NB4 (cell line): ENCODE results near the gene FERMT1.
A peak's percentile ranks its signal among the peaks of the same experiment; 100 is the strongest.

Experiments
- DNase-seq: peaks from one replicate; pipeline ENCODE4 v3.0.0; 2010; ENCODE audit warnings: low read depth
- H3K4me3 ChIP-seq: one replicate; pipeline ENCODE4 v1.5.1; 2011; ENCODE audit warnings: mild to moderate bottlenecking, low read depth, low read length, moderate library complexity
- MYC ChIP-seq: IDR thresholded peaks from 2 replicates; pipeline ENCODE4 v1.6.1; 2011; ENCODE audit warnings: low read depth, low read length
- POLR2A ChIP-seq: IDR thresholded peaks from 2 replicates; pipeline ENCODE4 v1.6.1; 2011; ENCODE audit warnings: mild to moderate bottlenecking; ENCODE audit not compliant: insufficient read length; ENCODE audit errors: extremely low read depth
- TF ChIP-seq, protein P1 (sequence below): IDR thresholded peaks from 2 replicates; pipeline ENCODE4 v1.6.1; 2011; ENCODE audit warnings: low read depth, low read length
- TF ChIP-seq, protein P2 (sequence below): IDR thresholded peaks from one replicate; pipeline ENCODE4 v1.5.1; 2012; ENCODE audit warnings: low read depth, low read length

Gene FERMT1

DNA sequence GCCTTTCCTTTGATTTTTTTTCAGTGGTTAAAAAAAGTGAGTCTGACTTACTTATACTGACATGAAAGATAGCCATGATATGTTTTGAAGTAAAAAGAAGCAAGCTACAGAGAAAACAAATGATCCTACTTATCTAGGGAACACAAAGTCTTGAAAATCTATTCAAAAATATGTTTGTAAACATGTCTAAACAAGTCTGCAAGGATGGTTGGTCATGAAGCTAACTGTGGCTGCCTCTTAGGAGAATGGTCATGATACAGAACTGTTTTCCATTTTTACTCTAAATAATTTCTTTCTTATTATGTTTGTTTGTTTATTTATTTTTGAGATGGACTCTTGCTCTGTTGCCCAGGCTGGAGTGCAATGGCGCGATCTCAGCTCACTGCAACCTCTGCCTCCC lies 21.5 kb downstream of the FERMT1 start:
- TF ChIP-seq POLR2A (no peak), MYC (no peak)
- TF ChIP-seq, protein P1, sequence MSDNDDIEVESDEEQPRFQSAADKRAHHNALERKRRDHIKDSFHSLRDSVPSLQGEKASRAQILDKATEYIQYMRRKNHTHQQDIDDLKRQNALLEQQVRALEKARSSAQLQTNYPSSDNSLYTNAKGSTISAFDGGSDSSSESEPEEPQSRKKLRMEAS: no peak
- TF ChIP-seq, protein P2, sequence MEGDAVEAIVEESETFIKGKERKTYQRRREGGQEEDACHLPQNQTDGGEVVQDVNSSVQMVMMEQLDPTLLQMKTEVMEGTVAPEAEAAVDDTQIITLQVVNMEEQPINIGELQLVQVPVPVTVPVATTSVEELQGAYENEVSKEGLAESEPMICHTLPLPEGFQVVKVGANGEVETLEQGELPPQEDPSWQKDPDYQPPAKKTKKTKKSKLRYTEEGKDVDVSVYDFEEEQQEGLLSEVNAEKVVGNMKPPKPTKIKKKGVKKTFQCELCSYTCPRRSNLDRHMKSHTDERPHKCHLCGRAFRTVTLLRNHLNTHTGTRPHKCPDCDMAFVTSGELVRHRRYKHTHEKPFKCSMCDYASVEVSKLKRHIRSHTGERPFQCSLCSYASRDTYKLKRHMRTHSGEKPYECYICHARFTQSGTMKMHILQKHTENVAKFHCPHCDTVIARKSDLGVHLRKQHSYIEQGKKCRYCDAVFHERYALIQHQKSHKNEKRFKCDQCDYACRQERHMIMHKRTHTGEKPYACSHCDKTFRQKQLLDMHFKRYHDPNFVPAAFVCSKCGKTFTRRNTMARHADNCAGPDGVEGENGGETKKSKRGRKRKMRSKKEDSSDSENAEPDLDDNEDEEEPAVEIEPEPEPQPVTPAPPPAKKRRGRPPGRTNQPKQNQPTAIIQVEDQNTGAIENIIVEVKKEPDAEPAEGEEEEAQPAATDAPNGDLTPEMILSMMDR: no peak
- no peak for DNase-seq
- H3K4me3 ChIP-seq: no peak overlapping the region

DNA sequence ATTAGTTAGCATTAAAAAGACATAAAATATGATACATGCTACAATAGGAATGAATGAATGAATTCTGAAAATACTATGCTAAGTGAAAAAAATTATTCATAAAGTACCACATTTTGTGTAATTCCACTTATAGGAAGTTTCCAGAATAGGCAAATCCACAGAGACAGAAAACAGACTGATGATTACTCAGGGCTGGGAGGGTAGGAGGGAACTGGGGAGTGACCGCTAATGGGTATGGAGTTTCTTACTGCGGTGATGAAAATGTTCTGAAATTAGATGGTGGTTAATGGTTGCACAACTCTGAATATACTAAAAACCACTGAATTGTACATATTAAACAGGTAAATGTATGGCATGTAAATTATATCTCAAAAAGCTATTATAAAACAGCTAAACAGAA lies 22.6 kb downstream of the FERMT1 start:
- H3K4me3 ChIP-seq: no peak overlapping the region
- TF ChIP-seq POLR2A: no peak
- TF ChIP-seq MYC: no peak
- TF ChIP-seq, protein P1: no peak
- TF ChIP-seq, protein P2: no peak
- DNase-seq: peak; percentile 33

DNA sequence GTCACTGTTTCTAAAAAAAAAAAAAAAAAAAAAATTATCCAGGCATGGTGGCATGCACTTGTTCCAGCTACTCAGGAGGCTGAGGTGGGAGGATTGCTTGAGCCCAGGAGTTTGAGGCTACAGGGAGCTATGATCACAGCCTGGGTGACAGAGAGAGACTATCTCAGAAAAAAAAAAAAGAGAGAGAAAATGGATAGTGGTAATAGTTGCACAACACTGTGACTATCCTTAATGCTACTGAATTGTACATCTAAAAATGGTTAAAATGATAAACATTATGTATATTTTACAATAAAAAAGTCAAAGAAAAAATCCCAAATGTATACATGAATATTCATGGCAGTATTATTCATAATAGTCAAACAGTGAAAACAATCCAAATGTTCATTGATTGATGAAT lies 23.0 kb downstream of the FERMT1 start:
- TF ChIP-seq, protein P1: no peak
- TF ChIP-seq, protein P2: no peak
- no peak for DNase-seq
- H3K4me3 ChIP-seq: no peak overlapping the region

DNA sequence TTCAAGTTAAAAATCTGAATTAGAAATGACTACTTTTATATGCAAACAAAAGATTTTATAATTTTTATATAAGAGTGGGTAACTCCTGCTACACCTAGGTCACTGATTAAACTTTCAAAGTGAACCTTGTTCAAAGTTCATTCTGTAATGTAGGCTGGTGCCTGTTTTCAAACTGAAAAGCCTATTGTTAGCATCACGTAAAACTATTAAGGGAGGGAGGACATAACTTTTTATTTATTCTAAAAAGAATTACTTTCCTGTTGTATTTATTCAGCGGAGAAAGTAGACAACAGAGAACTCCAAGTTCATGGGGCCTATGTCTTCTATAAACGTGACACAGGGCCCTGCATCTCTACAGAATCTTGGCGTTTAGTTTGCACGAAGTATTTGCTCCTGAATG lies 27.4 kb downstream of the FERMT1 start:
- DNase-seq: no peak
- TF ChIP-seq POLR2A (no peak), MYC (no peak)
- TF ChIP-seq, protein P1: no peak
- TF ChIP-seq, protein P2: no peak
- no peak overlapping the region for H3K4me3 ChIP-seq

DNA sequence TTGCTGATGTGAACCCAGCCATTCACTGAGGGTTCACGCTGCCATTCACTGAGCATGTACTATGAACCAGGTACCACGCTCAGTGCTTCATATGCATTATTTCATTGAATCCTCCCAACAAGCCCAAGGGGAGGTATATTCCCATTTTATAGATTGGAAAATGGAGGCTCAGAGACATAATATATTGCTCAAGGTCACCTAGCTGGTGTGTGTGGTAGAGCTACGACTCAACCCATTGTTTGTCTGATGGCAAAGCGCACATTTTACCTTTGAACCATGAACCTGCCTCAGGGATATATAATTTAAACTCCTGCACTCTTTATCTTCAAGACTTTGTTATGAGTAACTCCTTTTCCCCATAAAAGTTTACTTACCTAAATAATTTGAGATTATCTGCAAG lies 28.3 kb downstream of the FERMT1 start:
- no peak for TF ChIP-seq MYC
- no peak for DNase-seq
- H3K4me3 ChIP-seq: no peak overlapping the region

DNA sequence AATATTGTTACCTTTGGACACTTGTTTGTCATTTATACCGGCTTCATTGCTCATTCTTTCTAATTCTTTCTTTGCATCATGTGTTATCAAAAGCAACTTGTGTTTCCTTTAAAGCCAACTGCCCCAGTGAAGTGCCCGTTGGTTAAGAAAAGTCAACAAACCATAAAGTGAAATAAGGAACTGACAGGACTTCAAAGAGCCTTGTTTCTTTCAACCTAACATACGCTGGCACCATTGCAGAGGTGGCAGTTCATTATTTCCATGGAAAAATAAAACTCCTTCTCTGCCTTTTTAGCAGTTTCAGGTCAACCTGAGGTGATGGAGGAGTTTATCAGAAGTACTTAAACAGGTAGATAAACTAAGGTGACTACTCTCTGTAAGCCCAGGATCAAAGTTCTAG lies 28.8 kb downstream of the FERMT1 start:
- peak; percentile 60 for DNase-seq
- H3K4me3 ChIP-seq: no peak overlapping the region
- TF ChIP-seq, protein P1: no peak
- TF ChIP-seq MYC (no peak), POLR2A (no peak)
- TF ChIP-seq, protein P2: no peak

DNA sequence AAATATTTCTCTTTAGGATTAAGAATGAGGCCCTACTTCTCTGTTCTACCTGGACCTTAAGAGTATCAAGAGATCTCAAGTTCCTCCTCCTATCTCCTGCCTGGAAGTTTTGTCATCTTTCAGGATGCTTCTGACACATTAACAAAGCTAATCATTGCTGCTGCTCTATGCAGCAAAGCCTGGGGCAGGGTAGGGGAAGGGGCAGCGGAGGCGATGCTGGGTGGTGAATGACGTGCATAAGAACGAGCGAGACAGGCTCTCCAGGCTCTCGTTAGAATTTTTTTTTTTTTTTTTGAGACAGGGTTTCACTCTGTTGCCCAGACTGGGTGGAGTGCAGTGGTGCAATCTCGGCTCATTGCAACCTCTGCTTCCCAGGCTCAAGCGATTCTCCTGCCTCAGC lies 31.2 kb downstream of the FERMT1 start:
- TF ChIP-seq, protein P2: no peak
- TF ChIP-seq POLR2A: no peak
- TF ChIP-seq MYC: no peak
- TF ChIP-seq, protein P1: no peak
- no peak for DNase-seq
- no peak overlapping the region for H3K4me3 ChIP-seq
